ENCODE measurements around the gene CDH23.

Gene CDH23

DNA sequence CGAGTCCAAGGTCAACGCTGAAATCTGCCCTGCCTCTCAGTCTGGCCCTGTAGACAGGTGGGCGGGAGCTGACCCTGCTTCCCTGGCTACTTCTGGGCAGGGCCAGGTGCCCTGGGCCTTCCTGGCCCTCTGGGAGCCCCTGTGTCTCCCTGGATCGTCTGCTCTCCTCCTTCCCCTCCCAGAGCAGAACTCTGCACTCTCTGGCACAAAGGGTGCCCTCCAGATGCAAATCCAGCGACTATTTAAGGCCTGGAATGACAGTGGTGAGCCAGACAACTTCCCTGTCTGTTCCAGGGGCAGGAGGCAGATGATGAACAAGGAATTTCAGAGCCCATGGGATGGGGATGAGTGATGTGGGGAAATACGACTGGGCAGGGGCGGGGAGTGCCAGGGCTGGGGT, 259.5 kb downstream of the CDH23 start:
- Histone ChIP-seq H3K4me3 (ENCODE audit: low read depth, low read length) (no peak overlapping the region), H3K4me1 (no peaks in the 10 kb centered on the region), H3K4me2 (ENCODE audit: low read length) (no peak overlapping the region), H3K27ac (no peak overlapping the region), H3K79me2 (no peaks in the 10 kb centered on the region), H3K27me3 (ENCODE audit: control insufficient read depth, insufficient read depth, low read length) (no peaks in the 10 kb centered on the region), H3K9ac (no peak overlapping the region), H2AFZ (no peak overlapping the region), H3K9me3 (ENCODE audit: control insufficient read depth, low read length) (no peaks in the 10 kb centered on the region), H3K36me3 (ENCODE audit: control insufficient read depth, insufficient read depth, low read length) (no peaks in the 10 kb centered on the region)
- no peak for TF ChIP-seq CTCF (IDR thresholded peaks at IDR 0.05)

GRCh38 chr10:71657604-71658466, 261.1 kb downstream of the CDH23 start:
- Histone ChIP-seq H3K9ac (no peak overlapping the region), H3K4me2 (ENCODE audit: low read length) (no peak overlapping the region), H3K4me3 (ENCODE audit: low read depth, low read length) (no peak overlapping the region), H3K36me3 (ENCODE audit: control insufficient read depth, insufficient read depth, low read length) (no peaks in the 10 kb centered on the region), H3K9me3 (ENCODE audit: control insufficient read depth, low read length) (no peaks in the 10 kb centered on the region), H3K27ac (no peak overlapping the region), H2AFZ (no peak overlapping the region), H3K27me3 (ENCODE audit: control insufficient read depth, insufficient read depth, low read length) (no peaks in the 10 kb centered on the region), H3K79me2 (no peaks in the 10 kb centered on the region), H3K4me1 (no peaks in the 10 kb centered on the region)
- no peak for TF ChIP-seq CTCF (IDR thresholded peaks at IDR 0.05)

GRCh38 chr10:71658467-71658745, 261.7 kb downstream of the CDH23 start:
- Histone ChIP-seq H3K4me2 (ENCODE audit: low read length) (no peak overlapping the region), H3K9me3 (ENCODE audit: control insufficient read depth, low read length) (no peaks in the 10 kb centered on the region), H3K9ac (no peak overlapping the region), H3K36me3 (ENCODE audit: control insufficient read depth, insufficient read depth, low read length) (no peaks in the 10 kb centered on the region), H3K4me3 (ENCODE audit: low read depth, low read length) (no peak overlapping the region), H2AFZ (no peak overlapping the region), H3K27me3 (ENCODE audit: control insufficient read depth, insufficient read depth, low read length) (no peaks in the 10 kb centered on the region), H3K79me2 (peaks cover under 1% of the 10 kb centered on the region), H3K4me1 (no peaks in the 10 kb centered on the region), H3K27ac (no peak overlapping the region)
- no peak for TF ChIP-seq CTCF (IDR thresholded peaks at IDR 0.05)

DNA sequence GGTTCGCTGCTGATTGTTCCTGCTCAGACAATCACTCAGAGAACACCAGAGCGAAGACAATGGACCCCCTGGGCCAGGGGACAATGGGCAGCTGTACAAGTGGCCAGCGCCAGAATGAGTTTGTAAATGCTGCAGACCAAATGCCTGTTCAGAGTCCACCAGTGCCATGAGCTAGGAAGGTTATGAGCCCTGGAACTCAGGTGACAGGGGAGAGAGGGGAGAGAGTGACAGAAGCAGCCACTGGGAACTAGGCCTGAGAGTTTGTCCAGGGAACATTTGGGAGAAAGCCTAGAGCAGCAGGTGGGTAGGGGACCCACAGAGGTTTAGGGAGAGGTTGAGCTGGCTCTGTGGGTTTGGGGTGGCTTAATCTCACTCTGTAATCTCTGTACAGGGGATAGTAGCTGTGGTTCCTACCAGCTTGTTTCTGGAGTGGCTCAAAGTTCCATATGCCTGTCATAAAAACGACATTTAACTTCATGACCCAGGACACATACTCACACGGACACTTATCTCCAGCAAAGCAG, 262.5 kb downstream of the CDH23 start:
- Histone ChIP-seq H3K36me3 (ENCODE audit: control insufficient read depth, insufficient read depth, low read length) (no peaks in the 10 kb centered on the region), H3K79me2 (peaks cover 4% of the 10 kb centered on the region), H3K4me3 (ENCODE audit: low read depth, low read length) (no peak overlapping the region), H2AFZ (no peak overlapping the region), H3K27me3 (ENCODE audit: control insufficient read depth, insufficient read depth, low read length) (no peaks in the 10 kb centered on the region), H3K9ac (no peak overlapping the region), H3K27ac (no peak overlapping the region), H3K9me3 (ENCODE audit: control insufficient read depth, low read length) (no peaks in the 10 kb centered on the region), H3K4me1 (no peaks in the 10 kb centered on the region), H3K4me2 (ENCODE audit: low read length) (no peak overlapping the region)
- TF ChIP-seq CTCF (IDR thresholded peaks at IDR 0.05): no peak

DNA sequence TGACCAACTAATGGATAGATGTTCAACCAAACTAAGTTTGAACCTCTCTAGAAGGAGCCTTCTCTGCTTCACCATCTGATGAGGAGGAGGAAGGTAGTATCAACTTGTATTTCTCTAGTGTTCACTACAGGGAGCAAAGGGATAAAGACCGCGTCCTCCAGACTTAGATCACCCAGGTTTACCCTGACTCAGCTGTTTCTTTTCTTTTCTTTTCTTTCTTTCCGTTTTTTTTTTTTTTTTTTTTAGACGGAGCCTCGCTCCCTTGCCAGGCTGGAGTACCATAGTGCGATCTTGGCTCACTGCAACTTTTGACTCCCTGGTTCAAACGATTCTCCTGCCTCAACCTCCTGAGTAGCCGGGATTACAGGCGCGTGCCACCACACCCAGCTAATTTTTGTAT, 263.0 kb downstream of the CDH23 start:
- Histone ChIP-seq H3K9ac (no peak overlapping the region), H3K9me3 (ENCODE audit: control insufficient read depth, low read length) (no peaks in the 10 kb centered on the region), H3K27ac (no peak overlapping the region), H3K4me1 (no peaks in the 10 kb centered on the region), H3K36me3 (ENCODE audit: control insufficient read depth, insufficient read depth, low read length) (no peaks in the 10 kb centered on the region), H2AFZ (no peak overlapping the region), H3K79me2 (peaks cover 6% of the 10 kb centered on the region), H3K4me2 (ENCODE audit: low read length) (no peak overlapping the region), H3K4me3 (ENCODE audit: low read depth, low read length) (no peak overlapping the region), H3K27me3 (ENCODE audit: control insufficient read depth, insufficient read depth, low read length) (no peaks in the 10 kb centered on the region)
- TF ChIP-seq CTCF (IDR thresholded peaks at IDR 0.05): no peak
